Lower leg skin (tissue), 4 donors: ENCODE data around the gene P2RY2. TPM values are rescaled to one million over a fixed set of nuclear protein-coding genes. Genes with fewer than 3 reads are reported as not detected.

Experiments
- DNase-seq, 2 donors: peaks; one replicate each; pipeline ENCODE4 v3.0.0-alpha.2; 2019; ENCODE audit warnings: low spot score in 2 of 2
- H3K4me3 ChIP-seq: fragments of 200-600 bp; sonication (generic); 2 replicates; pipeline ENCODE4 v1.5.1; 2017; ENCODE audit warnings: mild to moderate bottlenecking, low read depth; ENCODE audit not compliant: poor library complexity, severe bottlenecking
- CTCF ChIP-seq, 3 donors: fragments of 450-650 bp; IDR thresholded peaks; one replicate each; pipeline ENCODE4 v1.5.1; 2016; ENCODE audit warnings: antibody characterized with exemption in 3 of 3, mild to moderate bottlenecking in 3 of 3, moderate library complexity in 2 of 3
- POLR2A ChIP-seq, 2 donors: fragments of 450-650 bp; IDR thresholded peaks; one replicate each; pipeline ENCODE4 v1.6.1; 2016 to 2017; ENCODE audit warnings: antibody characterized with exemption in 2 of 2, mild to moderate bottlenecking in 1 of 2, moderate library complexity in 1 of 2
- WGBS, 2 donors: methylation state at CpG; one replicate each; pipeline ENCODE4 v1.1.5; 2018; 5-methylcytosine and 5-hydroxymethylcytosine counted together
- intact Hi-C: fragments of 100-400 bp; cut with DNase I; formaldehyde crosslinking; loops from one replicate; pipeline ENCODE4 v1.15.0; 2023; ENCODE audit warnings: low total_unique reads
- total RNA-seq, 4 donors: library from RNA; depleted of rRNA; stranded (reverse); fragments of >200 nt; gene quantifications; one replicate each; pipeline ENCODE4 v1.1.0, GENCODE V29; 2016

P2RY2 gene
- total RNA-seq, 4 donors from 2014 or later = 3.2 to 8.7 (median 5.1) TPM

GRCh38 chr11:73206801-73207200 lies 11.3 kb upstream of the P2RY2 start:
- intact Hi-C loops = no loop called here
- no peak overlapping the region for H3K4me3 ChIP-seq
- TF ChIP-seq POLR2A (IDR thresholded peaks at IDR 0.05) (no peak), CTCF (IDR thresholded peaks at IDR 0.05) (no peak)
- 79 to 90% methylated on average over 2 of the region's 2 CpGs for WGBS, 2 donors
- DNase-seq = no peak

GRCh38 chr11:73209892-73210291 lies 8.2 kb upstream of the P2RY2 start:
- WGBS, 2 donors = 93 to 97% methylated on average over 2 of the region's 2 CpGs
- TF ChIP-seq POLR2A (IDR thresholded peaks at IDR 0.05) = no peak
- no peak for TF ChIP-seq CTCF (IDR thresholded peaks at IDR 0.05)
- H3K4me3 ChIP-seq = no peak overlapping the region
- no peak for DNase-seq
- intact Hi-C loops = no loop called here

GRCh38 chr11:73210916-73211667 lies 7.0 kb upstream of the P2RY2 start:
- no peak for DNase-seq
- WGBS, 2 donors = 84 to 87% methylated on average over 4 of the region's 4 CpGs
- H3K4me3 ChIP-seq = no peak overlapping the region
- TF ChIP-seq POLR2A (IDR thresholded peaks at IDR 0.05) (no peak), CTCF (IDR thresholded peaks at IDR 0.05) (no peak)
- intact Hi-C loops = no loop called here

GRCh38 chr11:73213196-73214143 lies 4.6 kb upstream of the P2RY2 start:
- H3K4me3 ChIP-seq = no peak overlapping the region
- 82% methylated on average over 8 of the region's 8 CpGs for WGBS, 2 donors
- intact Hi-C loops = no loop called here
- TF ChIP-seq CTCF (IDR thresholded peaks at IDR 0.05) = no peak
- TF ChIP-seq POLR2A (IDR thresholded peaks at IDR 0.05) = no peak
- DNase-seq = no peak

- no peak for DNase-seq
- H3K4me3 ChIP-seq = no peak overlapping the region
- intact Hi-C loops = no loop called here
- WGBS, 2 donors = 83 to 91% methylated on average over 5 of the region's 5 CpGs
- no peak for TF ChIP-seq CTCF (IDR thresholded peaks at IDR 0.05)
- no peak for TF ChIP-seq POLR2A (IDR thresholded peaks at IDR 0.05)
Observed at GRCh38 chr11:73215191-73216134, 2.6 kb upstream of the P2RY2 start.
